NOMO-1 treated with dmso at 0.1 percent for 144 hours (cell line): ENCODE measurements around the gene MTFR1L.
A peak's percentile ranks its signal among the peaks of the same experiment; 100 is the strongest.
"Not testable (repeated sequence)": the region's sequence is repeated elsewhere in the genome, so short reads cannot be mapped to it uniquely, and the experiment has no call there.

Source experiments
- DNase-seq: peaks from one replicate; lab custom pipeline; 2025; ENCODE audit not compliant: unreplicated experiment; lab: John Stamatoyannopoulos, UW

Gene MTFR1L

DNA sequence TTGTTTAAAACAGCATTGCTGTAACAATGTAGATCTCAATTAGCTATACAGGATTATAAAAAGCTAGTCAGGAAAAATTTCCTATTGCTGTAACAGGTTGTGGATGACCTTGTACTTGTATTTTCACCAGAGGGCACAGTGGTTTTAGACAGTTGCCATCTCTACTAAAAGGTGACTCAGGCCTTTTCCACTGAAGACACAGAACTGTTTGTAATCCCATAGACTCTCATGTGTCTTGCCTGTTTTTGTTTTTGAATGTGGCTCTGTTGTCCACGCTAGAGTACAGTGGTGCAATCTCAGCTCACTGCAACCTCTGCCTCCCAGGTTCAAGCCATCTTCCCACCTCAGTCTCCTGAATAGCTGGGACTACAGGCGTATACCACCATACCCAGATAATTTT lies 5.9 kb downstream of the MTFR1L start:
- no peak for DNase-seq

GRCh38 chr1:25826571-25826970 lies 6.8 kb downstream of the MTFR1L start:
- no peak for DNase-seq

DNA sequence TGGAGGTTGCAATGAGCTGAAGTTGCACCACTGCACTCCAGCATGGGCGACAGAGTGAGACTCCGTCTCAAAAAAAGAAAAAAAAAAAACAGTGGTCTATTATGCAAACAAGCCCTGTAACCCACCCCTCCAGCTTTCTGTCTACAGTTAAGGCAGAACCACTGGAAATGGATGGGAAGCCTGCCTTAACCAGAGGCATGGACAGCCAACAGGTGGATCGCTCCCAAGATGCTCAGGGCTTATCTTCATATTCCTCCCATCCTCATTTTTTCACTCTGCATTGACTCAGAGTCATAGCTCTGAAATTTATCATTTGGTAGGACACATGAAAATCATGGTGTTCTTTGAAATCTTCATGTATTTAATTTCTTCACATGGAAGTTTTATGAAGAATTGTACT lies 8.7 kb downstream of the MTFR1L start:
- DNase-seq = no peak

- DNase-seq = no peak
Measured at GRCh38 chr1:25829046-25829445, 9.3 kb downstream of the MTFR1L start.

DNA sequence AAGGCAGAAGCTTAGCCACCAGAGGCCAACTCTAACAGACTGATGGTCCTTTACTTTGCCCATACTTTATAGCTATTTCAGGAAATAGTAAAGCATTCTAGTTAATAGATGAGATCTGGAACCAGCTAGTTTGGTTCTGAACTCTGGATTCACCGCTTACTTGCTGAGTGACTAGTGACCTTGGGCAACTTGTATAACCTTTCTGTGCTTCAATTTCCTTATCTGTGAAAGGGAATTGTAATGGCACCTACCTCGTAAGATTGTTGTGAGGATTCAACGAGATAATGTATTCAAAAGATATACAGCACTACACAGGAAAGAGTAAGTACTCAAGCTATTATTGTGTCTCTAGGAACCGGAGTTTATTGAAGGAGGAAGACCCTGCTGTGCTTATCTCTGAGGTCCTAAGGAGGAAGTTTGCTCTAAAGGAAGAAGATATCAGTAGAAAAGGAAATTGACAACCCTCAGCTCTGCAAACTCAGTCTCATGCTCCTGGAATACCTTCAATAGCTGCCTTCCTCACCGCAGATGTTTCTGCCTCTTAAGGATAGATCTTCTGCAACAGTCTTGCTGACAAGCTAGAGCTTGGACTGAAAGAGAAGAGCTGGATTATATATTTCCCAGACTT lies 11.9 kb downstream of the MTFR1L start:
- no peak for DNase-seq

- DNase-seq = no peak
Measured at GRCh38 chr1:25832336-25833037, 12.7 kb downstream of the MTFR1L start.

DNA sequence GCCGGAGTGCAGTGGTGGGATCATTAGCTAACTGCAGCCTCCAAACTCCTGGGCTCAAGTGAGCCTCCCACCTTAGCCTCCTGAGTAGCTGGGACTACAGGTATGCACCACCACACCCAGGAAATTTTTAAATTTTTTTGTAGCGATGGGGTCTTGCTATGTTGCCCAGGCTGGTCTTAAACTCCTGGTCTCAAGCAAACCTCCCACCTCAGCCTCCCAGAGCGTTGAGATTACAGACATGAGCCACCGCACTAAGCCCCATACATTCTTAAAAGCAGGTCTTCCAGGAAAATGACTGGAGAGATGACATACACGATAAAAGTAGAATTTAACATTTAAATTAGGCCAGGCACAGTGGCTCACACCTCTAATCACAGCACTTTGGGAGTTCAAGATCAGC lies 13.4 kb downstream of the MTFR1L start:
- no peak for DNase-seq

DNA sequence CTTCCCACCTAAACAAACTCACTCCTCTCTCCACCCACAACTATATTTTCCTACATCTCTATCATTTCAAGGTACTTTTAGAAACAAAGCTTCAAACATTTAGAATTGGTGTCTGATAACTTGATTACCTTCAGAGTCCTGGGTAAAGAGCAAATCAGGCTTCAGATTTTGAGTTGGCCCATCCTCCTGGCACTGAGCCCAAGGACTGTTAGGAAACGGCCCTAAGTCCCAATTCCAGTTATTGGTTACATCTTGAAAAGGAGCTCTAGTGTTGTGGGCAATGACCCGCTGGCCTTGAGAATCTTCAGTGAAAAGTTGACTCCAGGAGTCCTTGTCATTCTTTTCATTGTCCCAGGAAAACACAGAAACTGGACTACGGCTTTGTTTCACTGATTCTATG lies 15.1 kb downstream of the MTFR1L start:
- DNase-seq = no peak

DNA sequence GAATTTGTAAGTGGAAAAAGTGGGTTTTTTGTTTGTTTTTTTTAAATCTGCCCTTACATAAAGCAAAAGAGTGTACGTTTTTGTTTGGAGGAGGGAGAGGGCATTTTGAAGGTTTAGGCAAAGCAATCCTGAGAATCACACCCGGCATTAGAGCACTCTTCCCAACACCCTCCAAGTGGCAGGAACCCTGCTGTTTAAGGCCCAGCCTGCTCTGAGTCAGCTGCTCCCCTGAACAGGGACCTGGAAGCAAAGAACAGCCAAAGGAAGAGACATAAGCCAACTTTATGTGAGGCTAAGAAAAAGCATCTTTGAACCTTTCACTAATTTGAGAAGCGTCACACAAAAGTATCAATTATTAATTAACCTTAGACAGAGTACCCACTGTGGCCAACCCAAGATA lies 16.9 kb downstream of the MTFR1L start:
- DNase-seq = no peak

DNA sequence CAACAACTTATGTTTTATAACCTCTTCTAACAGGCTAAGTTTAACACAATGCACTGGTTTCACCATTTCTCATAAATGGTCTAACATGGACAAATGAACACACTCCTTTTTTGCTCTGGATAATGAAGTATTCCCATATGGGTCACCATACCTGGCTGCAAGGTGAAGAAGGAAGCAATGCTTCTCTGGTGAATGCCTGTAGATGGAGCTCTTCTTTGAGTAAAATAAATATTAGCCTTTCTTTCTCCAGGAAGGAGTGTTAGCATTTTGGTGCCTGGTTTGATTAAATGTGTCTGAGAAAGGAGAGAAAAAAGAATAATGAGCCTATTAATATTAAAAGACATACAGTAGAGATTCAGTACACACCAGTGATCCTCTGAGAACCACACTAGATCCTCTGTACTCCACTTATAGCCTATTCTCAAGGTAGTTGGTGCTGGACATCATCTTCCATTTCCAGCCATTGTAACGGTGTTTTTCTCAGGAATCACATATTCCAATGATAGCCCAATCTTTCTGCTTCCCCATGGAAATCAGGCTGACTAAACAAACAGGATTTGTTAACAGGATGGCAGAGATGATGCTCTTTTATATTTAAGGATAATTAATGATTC lies 17.6 kb downstream of the MTFR1L start:
- no peak for DNase-seq

- DNase-seq = not testable (repeated sequence)
Measured at GRCh38 chr1:25839808-25840207, 20.1 kb downstream of the MTFR1L start.

- DNase-seq = no peak
Measured at GRCh38 chr1:25843483-25843882, 23.7 kb downstream of the MTFR1L start.

DNA sequence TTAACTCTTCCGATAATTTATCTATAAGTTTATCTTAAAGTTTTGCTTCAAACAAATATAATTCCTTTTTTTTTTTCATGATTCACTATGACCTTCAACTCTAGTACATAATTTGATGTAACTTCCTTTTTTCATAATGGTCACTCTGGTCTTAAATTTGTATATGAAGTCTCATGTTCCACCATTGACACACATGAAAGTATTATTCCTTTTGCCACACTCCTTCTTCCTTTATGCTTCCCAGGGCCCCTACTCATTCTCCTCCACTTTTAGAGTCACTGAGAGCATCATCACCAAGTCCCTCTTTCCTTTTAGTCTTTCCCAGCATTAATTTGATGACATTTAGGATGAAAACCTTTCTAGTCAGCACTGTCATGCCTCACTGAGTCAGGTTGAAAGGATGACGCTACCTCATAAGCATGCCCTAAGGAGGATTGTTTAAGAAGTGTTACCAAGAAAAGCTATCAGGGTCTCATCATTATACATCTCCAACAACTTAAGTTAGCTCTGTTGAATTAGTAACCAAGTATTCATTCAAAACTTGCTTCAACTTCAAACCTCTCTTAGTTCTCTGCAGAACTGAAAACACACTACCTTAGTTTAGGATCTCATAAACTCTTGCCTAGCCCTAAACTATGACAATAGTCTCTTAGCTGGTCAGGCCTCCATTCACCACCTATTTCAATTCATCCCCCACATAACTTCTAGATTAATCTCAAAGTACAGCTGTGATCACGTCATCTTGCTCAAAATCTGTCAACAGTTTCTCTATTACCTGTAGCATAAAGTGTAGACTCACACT lies 25.0 kb downstream of the MTFR1L start:
- no peak for DNase-seq

DNA sequence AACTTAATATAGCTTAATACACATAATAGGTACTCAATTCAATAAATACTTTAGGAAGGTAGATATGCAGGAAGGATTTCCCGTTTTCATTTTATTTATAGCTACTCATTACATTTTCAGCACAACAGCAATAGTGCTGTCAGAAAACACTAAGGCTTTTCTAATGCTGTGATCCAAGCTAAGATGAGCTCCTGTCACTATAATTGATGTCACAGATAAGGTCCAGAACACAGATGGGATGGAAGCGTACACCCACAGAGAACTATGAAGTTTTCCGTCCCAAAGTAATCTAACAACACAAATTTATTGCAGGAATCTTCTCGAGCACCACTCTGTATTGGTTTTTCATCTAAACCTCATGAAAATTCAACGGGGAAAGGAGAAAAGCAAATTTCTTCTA lies 25.9 kb downstream of the MTFR1L start:
- no peak for DNase-seq

- no peak for DNase-seq
Measured at GRCh38 chr1:25847929-25848328, 28.2 kb downstream of the MTFR1L start.

DNA sequence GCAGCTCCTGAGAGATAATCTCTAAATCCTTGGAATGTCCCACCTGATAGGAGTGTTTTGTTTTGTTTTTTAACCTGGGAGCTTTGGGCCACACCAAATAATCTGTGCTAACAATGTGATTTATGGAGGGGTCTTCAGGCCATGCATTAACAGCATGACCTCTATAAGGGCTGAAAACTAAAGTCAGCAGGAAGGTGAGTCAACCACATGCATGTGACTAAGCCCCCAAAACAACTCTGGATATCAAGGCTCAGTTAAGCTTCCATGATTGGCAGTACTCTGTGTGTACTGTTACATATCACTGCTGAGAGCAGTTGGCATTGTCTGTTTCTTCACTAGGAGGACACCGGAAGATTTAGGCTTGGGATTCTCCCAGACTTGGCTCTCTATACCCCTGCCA lies 28.8 kb downstream of the MTFR1L start:
- DNase-seq = no peak

- DNase-seq = no peak
Measured at GRCh38 chr1:25854554-25854953, 34.8 kb downstream of the MTFR1L start.

DNA sequence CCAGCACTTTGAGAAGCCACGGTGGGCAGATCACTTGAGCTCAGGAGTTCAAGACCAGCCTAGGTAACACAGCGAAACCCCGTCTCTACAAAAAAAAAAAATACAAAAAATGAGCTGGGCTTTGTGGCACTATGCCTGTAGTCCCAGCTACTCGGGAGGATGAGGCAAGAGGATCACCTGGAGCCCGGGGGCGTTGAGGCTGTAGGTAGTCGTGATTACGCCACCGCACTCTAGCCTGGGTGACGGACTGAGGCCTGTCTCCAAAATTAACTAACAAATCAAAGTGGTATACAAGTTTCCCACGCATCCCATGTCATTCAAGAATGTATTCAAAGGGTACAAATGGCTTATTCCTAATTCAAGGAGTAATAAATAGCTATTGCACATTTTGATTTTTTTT lies 37.1 kb downstream of the MTFR1L start:
- DNase-seq = no peak

DNA sequence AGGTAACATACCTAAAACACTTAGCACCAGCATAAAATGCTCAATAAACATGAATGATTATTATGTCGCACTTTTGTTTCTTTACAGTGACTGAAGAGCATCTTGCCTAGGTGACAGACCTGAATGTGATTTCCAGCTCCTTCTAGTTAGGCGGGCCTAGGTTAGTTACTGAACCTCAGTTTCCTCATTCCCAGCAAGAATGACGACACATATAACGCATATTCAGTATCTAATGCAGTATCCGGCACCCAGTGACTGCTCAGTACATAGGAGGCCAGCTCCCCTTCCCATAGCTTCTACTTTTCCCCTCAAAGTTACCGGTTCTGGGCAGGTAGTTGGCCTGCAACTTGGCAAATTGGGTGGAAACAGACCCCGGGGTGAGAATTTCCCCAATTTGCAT lies 38.7 kb downstream of the MTFR1L start:
- DNase-seq = no peak

DNA sequence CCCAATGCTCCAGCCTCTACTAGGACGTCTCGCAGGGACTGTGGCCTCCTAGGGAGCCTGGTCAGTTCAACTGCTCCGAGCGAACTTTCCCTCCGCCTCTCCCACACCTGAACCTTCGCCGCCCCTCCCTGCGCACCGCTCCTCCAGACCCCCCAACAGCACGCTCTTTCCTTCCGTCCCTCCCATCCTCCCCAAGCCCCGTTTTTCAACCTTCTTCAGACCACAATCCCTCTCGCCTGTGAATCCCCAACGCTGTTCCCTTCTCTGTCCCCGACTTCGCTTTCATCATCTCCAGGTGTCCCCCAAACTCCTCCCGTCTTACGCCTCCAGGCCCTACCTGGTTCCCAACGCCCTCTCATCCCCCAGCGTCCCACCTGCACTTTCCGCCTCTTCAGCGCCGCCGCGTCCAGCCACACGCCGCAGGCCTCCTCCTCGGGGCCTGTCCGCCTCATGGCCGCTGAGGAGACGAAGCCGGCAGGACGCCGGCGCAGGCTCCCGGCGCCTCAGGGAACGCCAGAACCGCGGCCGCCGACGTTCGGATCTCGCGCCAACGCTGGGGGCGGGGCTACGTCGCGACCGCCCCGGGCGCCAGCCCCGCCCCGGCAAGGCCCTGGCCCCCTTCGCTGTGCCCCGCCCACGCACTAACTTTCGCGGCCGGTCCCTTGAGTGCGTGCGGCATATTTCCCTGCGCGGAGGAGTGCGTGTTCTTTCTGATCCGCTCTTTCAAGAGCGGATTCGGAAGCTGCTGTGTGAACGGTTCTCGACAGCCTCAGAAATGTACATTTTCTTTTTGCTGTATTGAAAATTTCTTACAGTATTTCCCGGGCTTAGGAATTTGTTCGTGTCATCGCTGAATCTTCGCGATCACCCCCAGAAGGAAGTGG lies 39.4 kb downstream of the MTFR1L start, which contains the start of gene AUNIP:
AUNIP (minus strand) TSS at position 552 of the 884 bp plus-strand sequence; CDS start at position 452, 100 bp downstream.
- DNase-seq = peak; percentile 88
